Retinal pigment epithelial cell (primary cell): ENCODE results near the gene CDH15.

ENCODE experiments used
- DNase-seq: peaks from one replicate; pipeline ENCODE4 v3.0.0-alpha.2; 2010; ENCODE audit warnings: low read depth
- H3K4me3 ChIP-seq: 2 replicates; pipeline ENCODE4 v1.5.1; 2011; ENCODE audit warnings: mild to moderate bottlenecking, low read length, control low read depth, moderate library complexity
- CTCF ChIP-seq: conservative IDR thresholded peaks from 2 replicates; pipeline ENCODE4 v1.5.1; 2011; ENCODE audit warnings: low read depth, low read length, control low read depth, inconsistent platforms

Gene CDH15

GRCh38 chr16:89140981-89141883 is 30.3 kb upstream of the CDH15 start:
- no peak for TF ChIP-seq CTCF
- no peak overlapping the region for H3K4me3 ChIP-seq
- no peak for DNase-seq

- no peak overlapping the region for H3K4me3 ChIP-seq
- no peak for TF ChIP-seq CTCF
- DNase-seq, result no peak
Observed at GRCh38 chr16:89141884-89142267, 29.7 kb upstream of the CDH15 start.

GRCh38 chr16:89142474-89143195 is 28.9 kb upstream of the CDH15 start:
- no peak for DNase-seq
- no peak overlapping the region for H3K4me3 ChIP-seq
- TF ChIP-seq CTCF, result no peak

- DNase-seq, result no peak
- no peak overlapping the region for H3K4me3 ChIP-seq
- no peak for TF ChIP-seq CTCF
Observed at GRCh38 chr16:89143201-89143741, 28.3 kb upstream of the CDH15 start.

- no peak for DNase-seq
- no peak overlapping the region for H3K4me3 ChIP-seq
- TF ChIP-seq CTCF, result no peak
Observed at GRCh38 chr16:89143911-89144675, 27.5 kb upstream of the CDH15 start.

GRCh38 chr16:89144681-89145080 is 26.9 kb upstream of the CDH15 start:
- TF ChIP-seq CTCF, result no peak
- no peak overlapping the region for H3K4me3 ChIP-seq
- no peak for DNase-seq
